HG03432 (cell line): Measurements from ENCODE around the gene DLG2.
A peak's percentile ranks its signal among the peaks of the same experiment; 100 is the strongest.
"Not testable (repeated sequence)": the region's sequence is repeated elsewhere in the genome, so short reads cannot be mapped to it uniquely, and the experiment has no call there.

Experiments used
- ATAC-seq: cut with Tn5 transposase; IDR thresholded peaks from one replicate; pipeline ENCODE4 v1.9.1; 2021; ENCODE audit warnings: mild to moderate bottlenecking, moderate library complexity; ENCODE audit not compliant: unreplicated experiment

Gene DLG2

GRCh38 chr11:85348945-85349344 lies 278.2 kb downstream of the DLG2 start:
- ATAC-seq, result no peak

- no peak for ATAC-seq
Observed at GRCh38 chr11:85347291-85347690, 279.9 kb downstream of the DLG2 start.

GRCh38 chr11:85346484-85346883 lies 280.7 kb downstream of the DLG2 start:
- ATAC-seq, result no peak

- ATAC-seq, result not testable (repeated sequence)
Observed at GRCh38 chr11:85340846-85341245, 286.3 kb downstream of the DLG2 start.

GRCh38 chr11:85318573-85318972 lies 308.6 kb downstream of the DLG2 start:
- ATAC-seq, result no peak

GRCh38 chr11:85316967-85317366 lies 310.2 kb downstream of the DLG2 start:
- peak; percentile 98 for ATAC-seq

- ATAC-seq, result no peak
Observed at GRCh38 chr11:85313741-85314140, 313.4 kb downstream of the DLG2 start.

GRCh38 chr11:85310479-85310878 lies 316.7 kb downstream of the DLG2 start:
- no peak for ATAC-seq

- no peak for ATAC-seq
Observed at GRCh38 chr11:85307366-85307765, 319.8 kb downstream of the DLG2 start.

- no peak for ATAC-seq
Observed at GRCh38 chr11:85301895-85302678, 325.1 kb downstream of the DLG2 start.

- no peak for ATAC-seq
Observed at GRCh38 chr11:85299258-85299942, 327.7 kb downstream of the DLG2 start.

GRCh38 chr11:85295694-85296271 lies 331.4 kb downstream of the DLG2 start:
- no peak for ATAC-seq

GRCh38 chr11:85281550-85281949 lies 345.6 kb downstream of the DLG2 start:
- no peak for ATAC-seq

GRCh38 chr11:85279267-85279666 lies 347.9 kb downstream of the DLG2 start:
- no peak for ATAC-seq

GRCh38 chr11:85277693-85278092 lies 349.5 kb downstream of the DLG2 start:
- ATAC-seq, result no peak

- no peak for ATAC-seq
Observed at GRCh38 chr11:85276332-85276731, 350.8 kb downstream of the DLG2 start.

- not testable (repeated sequence) for ATAC-seq
Observed at GRCh38 chr11:85270315-85270714, 356.8 kb downstream of the DLG2 start.

GRCh38 chr11:85269109-85269508 lies 358.0 kb downstream of the DLG2 start:
- ATAC-seq, result no peak

- ATAC-seq, result no peak
Observed at GRCh38 chr11:85266646-85267045, 360.5 kb downstream of the DLG2 start.

- ATAC-seq, result no peak
Observed at GRCh38 chr11:85263328-85263727, 363.8 kb downstream of the DLG2 start.

GRCh38 chr11:85257837-85258236 lies 369.3 kb downstream of the DLG2 start:
- ATAC-seq, result peak; percentile 52

- ATAC-seq, result no peak
Observed at GRCh38 chr11:85256433-85256832, 370.7 kb downstream of the DLG2 start.
